Brain microvascular endothelial cell (primary cell): ENCODE measurements around the gene ANO6.
"Not testable (repeated sequence)": the region's sequence is repeated elsewhere in the genome, so short reads cannot be mapped to it uniquely, and the experiment has no call there.

ENCODE experiments used
- DNase-seq: peaks from one replicate; pipeline ENCODE4 v3.0.0-alpha.2; 2020
- H3K27ac ChIP-seq: fragments of 250-450 bp; sonication (Bioruptor Pico); 2 replicates; pipeline ENCODE4 v1.5.1; 2020; ENCODE audit warnings: mild to moderate bottlenecking, moderate library complexity
- H3K27me3 ChIP-seq: fragments of 250-450 bp; sonication (Bioruptor Pico); replicated peaks from 2 replicates; pipeline ENCODE4 v1.5.1; 2020; ENCODE audit warnings: mild to moderate bottlenecking
- H3K36me3 ChIP-seq: fragments of 250-450 bp; sonication (Bioruptor Pico); replicated peaks from 2 replicates; pipeline ENCODE4 v1.5.1; 2020; ENCODE audit warnings: mild to moderate bottlenecking
- H3K4me3 ChIP-seq: 2 replicates; pipeline ENCODE4 v1.5.1; 2011; ENCODE audit warnings: low read depth, mild to moderate bottlenecking, control low read depth, low read length, moderate library complexity
- CTCF ChIP-seq: IDR thresholded peaks from 2 replicates; pipeline ENCODE4 v1.5.1; 2011; ENCODE audit warnings: low read depth, mild to moderate bottlenecking, moderate library complexity, low read length, control low read depth, inconsistent platforms; ENCODE audit errors: missing control alignments
- in situ Hi-C: cut with HindIII; loops from 2 replicates; pipeline ENCODE4 v1.10.0; 2017; ENCODE audit warnings: low sequenced_read_pairs, low pct_ligation_motif_present

The ANO6 gene

GRCh38 chr12:45314770-45315169 is 98.9 kb downstream of the ANO6 start:
- in situ Hi-C loops: no loop called here
- no peaks in the 10 kb centered on the region for H3K27me3 ChIP-seq
- H3K27ac ChIP-seq: no peak overlapping the region
- H3K4me3 ChIP-seq: no peak overlapping the region
- DNase-seq: no peak
- TF ChIP-seq CTCF: no peak
- peaks cover 3% of the 10 kb centered on the region for H3K36me3 ChIP-seq

DNA sequence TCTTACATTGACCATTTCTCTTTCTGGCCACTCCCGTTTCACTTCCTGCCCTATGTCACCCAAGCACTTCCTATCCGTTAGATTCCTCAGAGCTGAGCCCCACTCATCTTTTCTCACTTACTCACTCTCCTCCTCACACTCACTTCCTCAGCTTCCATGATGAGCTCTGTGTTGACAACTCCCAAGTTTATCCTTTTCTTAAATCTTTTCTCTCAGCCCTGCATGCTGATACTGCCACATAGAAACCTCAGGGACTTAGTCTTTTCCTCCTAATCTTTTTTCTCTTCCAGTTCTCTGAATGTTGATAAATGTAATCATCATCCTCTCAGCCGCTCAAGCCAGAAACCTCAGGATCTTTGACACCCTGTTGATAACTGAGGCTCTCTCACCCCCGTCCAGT is 99.6 kb downstream of the ANO6 start:
- Histone ChIP-seq H3K4me3 (no peak overlapping the region), H3K36me3 (peaks cover 3% of the 10 kb centered on the region), H3K27ac (no peak overlapping the region), H3K27me3 (no peaks in the 10 kb centered on the region)
- no peak for TF ChIP-seq CTCF
- DNase-seq: no peak
- in situ Hi-C loops: no loop called here

- H3K36me3 ChIP-seq, in situ Hi-C loops: not testable (repeated sequence)
These were observed 101.4 kb downstream of the ANO6 start for GRCh38 chr12:45317261-45317660.

DNA sequence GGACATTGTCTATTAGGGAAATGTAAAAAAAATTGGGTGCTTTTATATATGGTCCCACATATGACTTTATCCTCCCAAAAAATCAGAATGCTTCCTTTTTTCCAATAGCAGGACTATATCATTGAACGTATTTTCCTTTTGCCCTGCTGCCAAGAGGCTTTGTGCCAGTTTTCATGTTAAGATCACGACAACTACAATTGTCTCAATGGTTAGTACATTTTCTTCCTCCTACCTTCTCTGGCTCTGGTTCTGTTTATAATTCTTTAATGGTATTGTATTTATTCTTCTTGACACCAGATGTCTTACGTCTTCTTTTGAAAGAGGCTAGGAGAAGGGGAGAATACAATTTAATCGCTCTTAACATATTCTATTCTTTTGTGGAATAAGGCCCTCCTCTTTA is 106.9 kb downstream of the ANO6 start:
- in situ Hi-C loops: no loop called here

More at GRCh38 chr12:45317261-45317660, 101.4 kb downstream of the ANO6 start:
- H3K27me3 ChIP-seq, H3K4me3 ChIP-seq, H3K27ac ChIP-seq, DNase-seq: not testable (repeated sequence)

DNA sequence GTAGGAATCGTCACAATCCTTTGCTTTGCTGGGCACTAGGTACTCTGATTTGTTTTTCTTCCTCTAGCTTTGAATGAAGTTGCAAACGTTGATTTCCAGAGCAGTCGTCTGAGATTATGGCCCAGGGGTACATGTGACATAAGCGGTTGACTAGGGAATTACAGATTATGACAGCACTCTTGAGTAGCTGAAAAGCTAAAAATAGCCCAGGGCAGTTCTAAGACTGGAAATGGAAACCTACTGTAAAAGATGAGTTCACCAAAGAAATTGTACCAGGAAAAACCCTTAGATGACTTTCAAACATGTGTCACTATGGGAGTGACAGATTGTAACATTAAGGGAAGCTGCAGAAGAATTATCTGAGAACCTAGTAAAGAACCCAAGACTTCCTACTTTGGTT is 108.5 kb downstream of the ANO6 start:
- no peak for TF ChIP-seq CTCF
- in situ Hi-C loops: no loop called here
- no peaks in the 10 kb centered on the region for H3K27me3 ChIP-seq
- no peak overlapping the region for H3K4me3 ChIP-seq
- peak; percentile 18 for DNase-seq
- H3K27ac ChIP-seq: no peak overlapping the region
- H3K36me3 ChIP-seq: no peaks in the 10 kb centered on the region

More for the DNA sequence above, 106.9 kb downstream of the ANO6 start:
- no peaks in the 10 kb centered on the region for H3K36me3 ChIP-seq
- H3K4me3 ChIP-seq: no peak overlapping the region
- H3K27me3 ChIP-seq: no peaks in the 10 kb centered on the region
- DNase-seq: no peak
- H3K27ac ChIP-seq: no peak overlapping the region
- no peak for TF ChIP-seq CTCF

DNA sequence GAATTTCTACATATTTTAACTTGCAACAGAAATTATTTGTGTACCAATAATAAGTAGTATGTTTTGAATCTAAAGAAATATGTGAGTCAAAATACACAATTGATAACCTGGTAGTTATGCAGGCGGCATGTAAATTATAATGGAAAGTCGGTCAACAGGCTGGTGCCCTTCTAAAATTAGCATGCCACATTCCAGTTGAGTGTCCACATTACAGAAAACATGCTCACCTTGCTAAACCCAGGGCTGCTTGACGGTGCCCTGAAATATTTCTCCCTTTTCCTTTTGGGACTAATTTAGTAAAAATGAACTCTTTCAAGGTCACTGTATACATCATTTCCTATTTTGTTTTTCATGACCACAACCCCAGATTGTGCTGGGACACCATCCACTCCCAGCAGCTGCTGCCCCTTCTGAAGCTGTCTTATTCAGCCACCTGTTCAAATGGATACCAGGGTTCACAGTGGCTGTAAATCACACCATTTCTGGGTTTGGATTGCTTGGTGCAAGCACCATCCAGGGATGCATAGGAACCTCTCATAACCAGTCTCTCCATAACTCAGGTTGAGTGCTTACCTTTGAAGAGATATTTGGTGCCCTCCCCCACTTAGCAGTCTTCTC is 110.6 kb downstream of the ANO6 start:
- DNase-seq: no peak

More for the DNA sequence above, 110.6 kb downstream of the ANO6 start:
- Histone ChIP-seq H3K4me3 (no peak overlapping the region), H3K27ac (no peak overlapping the region), H3K27me3 (no peaks in the 10 kb centered on the region), H3K36me3 (no peaks in the 10 kb centered on the region)
- in situ Hi-C loops: no loop called here
- no peak for TF ChIP-seq CTCF
